Measurements from ENCODE around the gene AGAP1. TPM values are rescaled to one million over a fixed set of nuclear protein-coding genes. Genes with fewer than 3 reads are reported as not detected.

The AGAP1 gene
- 10 to 100 TPM; 20.2 to 21.2 (median 20.3) TPM for polyA plus RNA-seq (ENCODE audit: insufficient read length in 4 of 4)

DNA sequence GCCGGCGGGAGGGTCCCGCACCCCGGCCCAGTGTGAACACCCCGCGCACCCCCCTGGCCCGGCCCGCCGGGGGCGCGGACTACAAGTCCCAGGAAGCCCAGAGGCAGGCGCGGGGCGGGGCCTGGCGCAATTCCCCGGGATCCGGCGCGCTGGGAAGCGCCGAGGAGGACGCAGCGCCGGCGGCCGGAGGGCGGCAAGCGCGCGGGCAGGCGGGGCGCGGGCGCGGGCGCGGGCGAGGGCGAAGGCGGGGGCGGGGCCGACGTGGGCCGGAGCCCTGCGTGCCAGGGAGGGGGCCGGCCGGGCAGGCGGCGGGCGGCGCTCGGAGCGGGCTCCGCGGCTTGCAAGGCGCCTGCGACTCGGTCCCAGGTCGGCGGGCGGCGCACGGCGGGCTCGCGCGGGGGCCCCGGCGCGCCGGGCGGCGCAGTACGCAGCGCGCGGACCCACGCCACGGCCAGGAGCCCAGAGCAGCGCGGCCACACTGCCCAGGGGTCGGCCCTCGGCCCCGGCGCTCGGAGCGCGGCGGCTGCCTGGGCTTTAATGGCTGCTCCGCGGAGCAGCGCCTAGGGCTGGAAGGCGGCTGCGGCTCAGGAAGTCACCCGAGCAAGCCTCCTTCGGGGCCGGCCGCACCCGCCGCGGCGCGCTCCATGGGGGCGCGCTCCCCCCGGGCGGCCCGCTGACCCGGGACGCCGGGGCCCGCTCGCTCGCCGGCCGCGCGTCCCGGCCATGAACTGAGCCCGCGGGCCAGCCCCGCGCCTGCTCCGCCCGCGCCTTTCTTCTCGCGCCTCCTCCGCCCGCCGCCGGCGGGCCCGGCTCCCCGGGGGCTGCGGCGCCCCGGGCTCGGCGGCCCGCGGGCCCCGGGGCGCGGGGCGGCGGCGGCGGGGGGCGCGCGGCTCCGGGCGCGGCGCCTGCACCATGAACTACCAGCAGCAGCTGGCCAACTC is at the start of gene AGAP1:
TSS of gene AGAP1 (plus strand) at position 269 of the 941 bp plus-strand sequence.
- peak; percentile 65 to 83 (median 76) for DNase-seq (ENCODE audit: low read depth in 4 of 4, low spot score in 3 of 4)

- no peak for DNase-seq (ENCODE audit: low read depth in 4 of 4, low spot score in 3 of 4)
Observed at GRCh38 chr2:235444101-235444597, 49.7 kb upstream of the AGAP1 start.

- no peak for DNase-seq (ENCODE audit: low read depth in 4 of 4, low spot score in 3 of 4)
Observed at GRCh38 chr2:235445116-235445515, 48.7 kb upstream of the AGAP1 start.

DNA sequence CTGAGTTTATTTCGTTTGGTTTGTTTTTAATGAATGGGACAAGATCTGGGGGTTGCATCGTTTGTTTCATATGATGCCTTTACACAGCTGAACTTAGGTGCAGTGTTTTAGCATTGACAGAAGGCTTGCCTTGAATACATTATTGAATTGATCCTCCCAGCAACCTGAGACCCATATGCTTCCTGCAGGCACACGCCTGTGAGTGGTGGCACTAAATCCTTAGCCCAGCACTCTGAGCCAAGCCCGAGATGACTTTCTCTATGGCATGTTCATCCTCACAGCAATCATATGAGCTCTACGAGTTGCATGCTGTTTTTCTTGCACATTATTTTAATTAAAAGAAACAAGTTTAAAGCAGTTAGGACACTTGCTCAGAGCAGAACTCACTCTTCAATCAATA is 47.8 kb upstream of the AGAP1 start:
- DNase-seq (ENCODE audit: low read depth in 4 of 4, low spot score in 3 of 4) = no peak

GRCh38 chr2:235447210-235447609 is 46.6 kb upstream of the AGAP1 start:
- no peak for DNase-seq (ENCODE audit: low read depth in 4 of 4, low spot score in 3 of 4)

DNA sequence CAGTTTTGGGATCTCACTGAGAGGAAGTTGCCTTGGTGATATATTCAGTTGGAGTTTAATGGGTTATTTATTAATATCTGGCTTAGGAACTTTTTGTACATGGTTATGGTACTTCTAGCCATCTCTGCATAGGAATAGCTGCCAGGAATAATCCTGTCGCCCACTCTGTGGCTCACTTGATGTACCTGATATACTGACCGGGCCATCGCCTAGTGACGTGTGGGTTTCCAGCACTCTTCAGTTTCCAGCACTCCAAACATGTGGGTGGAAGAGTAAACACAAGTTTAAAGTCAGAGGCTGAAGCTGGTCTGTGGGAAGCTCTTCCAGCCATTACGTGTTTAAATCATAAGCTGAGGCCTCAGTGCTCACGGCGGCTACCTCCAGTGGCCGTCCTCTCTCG is 44.3 kb upstream of the AGAP1 start:
- DNase-seq (ENCODE audit: low read depth in 4 of 4, low spot score in 3 of 4) = no peak

DNA sequence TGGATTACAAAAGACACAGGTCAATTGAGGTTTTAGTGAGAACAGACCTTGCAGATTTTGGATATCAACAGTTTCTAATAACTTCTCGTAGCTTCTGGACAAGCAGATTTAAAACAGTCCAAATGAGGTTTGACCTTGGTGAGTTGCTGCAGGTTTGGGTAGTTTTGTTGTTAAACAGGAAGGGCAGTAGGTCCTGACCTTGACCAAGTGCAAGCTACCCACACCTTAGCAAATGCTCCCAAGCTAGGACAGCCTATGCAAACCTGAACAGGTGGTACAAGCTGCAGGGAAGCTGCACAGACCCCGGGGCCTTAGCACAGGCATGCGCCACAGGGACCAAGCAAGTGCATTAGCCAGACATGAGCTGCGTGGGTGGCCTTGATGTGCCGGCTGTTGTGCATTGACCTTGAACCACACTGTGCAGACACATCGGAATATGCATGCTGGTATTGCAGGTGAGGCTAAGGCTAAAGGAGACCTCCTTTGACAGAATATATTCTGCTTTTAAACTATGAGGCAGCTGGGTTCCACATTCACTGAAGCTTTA is 40.2 kb upstream of the AGAP1 start:
- DNase-seq (ENCODE audit: low read depth in 4 of 4, low spot score in 3 of 4) = no peak

DNA sequence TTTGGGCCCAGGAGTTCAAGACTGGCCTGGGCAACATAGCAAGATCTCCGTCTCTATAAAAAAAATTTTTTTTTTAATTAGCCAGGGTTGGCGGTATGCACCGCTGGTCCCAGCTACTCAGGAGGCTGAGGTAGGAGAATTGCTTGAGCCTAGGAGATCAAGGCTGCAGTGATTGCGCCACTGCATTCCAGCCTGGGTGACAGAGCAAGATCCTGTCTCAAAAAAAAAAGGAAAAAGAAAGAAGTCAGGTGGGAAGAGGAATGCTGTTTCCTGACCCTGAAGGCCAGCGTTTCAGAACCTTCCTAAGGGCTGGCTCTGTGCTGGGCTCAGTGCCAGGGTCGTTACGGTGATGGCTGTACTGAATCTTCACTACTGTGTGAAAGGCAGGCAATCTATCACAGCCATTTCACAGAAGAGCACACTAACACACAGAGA is 35.0 kb upstream of the AGAP1 start:
- DNase-seq (ENCODE audit: low read depth in 4 of 4, low spot score in 3 of 4) = no peak

DNA sequence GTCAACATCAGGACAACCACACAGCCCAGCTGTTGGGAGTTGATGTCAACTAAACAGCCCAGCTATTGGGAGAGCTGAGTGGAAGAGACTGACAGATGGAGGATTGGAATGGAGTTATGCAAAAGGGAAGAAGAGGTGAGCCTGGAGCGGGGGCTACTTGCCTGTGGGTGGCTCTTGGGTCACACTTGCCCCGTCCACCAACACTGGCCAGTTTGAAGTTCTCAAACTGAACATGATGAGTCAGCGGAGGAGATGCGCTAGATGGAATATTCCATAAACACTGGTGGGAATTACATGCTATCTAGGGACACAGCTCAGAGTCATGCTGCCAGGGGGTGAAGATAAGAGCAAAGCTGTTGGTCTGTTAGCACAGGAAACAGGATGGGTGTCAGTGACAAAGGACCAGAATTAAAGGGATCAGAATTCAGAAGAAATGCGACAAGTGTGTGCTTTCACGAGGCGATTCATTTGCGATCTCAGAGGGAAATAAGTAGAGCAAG is 33.2 kb upstream of the AGAP1 start:
- DNase-seq (ENCODE audit: low read depth in 4 of 4, low spot score in 3 of 4) = no peak

DNA sequence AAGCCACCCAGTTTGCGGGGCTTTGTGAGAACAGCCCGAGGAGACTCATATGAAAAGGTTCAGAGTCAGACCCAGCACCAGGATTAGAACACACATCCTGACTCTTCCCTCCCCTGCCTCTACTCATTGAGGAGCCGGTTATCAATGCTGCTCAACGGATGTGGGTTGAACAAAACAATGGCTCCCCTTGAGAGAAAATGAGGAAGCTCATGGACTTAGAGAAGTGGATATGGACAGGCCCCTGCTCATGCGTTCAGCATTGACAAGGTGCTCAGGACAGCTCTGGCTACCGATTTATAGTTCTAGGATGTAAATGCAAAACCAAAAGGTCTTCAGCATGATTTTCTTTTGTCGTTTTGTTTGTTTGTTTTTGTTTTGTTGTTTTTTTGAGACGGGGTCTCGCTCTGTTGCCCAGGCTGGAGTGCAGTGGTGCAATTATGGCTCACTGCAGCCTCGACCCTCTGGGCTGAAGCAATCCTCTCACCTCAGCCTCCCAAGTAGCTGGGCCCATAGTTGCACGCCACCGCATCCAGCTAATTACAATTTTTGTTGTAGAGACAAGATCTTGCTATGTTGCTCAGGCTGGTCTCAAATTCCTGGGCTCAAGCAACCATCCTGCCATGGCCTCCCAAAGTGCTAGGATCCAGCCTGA is 32.0 kb upstream of the AGAP1 start:
- DNase-seq (ENCODE audit: low read depth in 4 of 4, low spot score in 3 of 4) = no peak

DNA sequence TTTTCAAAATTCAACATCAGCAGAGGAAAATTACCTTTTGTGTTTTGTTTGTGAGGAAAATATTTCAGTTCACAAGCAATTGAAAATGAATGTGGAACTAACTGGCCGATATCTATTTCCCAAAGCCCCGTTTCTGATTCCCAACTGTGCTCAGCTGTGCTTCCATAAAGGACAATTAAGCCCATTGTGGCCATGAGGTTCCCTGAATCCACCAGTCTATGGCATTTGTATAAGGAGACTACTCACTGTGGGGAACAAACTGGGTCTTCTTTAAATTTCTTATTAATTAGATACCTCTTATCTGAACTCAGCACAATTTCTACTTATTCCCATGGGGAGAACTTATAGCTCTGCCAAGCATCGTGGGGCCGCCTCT is 31.4 kb upstream of the AGAP1 start:
- DNase-seq (ENCODE audit: low read depth in 4 of 4, low spot score in 3 of 4) = no peak

DNA sequence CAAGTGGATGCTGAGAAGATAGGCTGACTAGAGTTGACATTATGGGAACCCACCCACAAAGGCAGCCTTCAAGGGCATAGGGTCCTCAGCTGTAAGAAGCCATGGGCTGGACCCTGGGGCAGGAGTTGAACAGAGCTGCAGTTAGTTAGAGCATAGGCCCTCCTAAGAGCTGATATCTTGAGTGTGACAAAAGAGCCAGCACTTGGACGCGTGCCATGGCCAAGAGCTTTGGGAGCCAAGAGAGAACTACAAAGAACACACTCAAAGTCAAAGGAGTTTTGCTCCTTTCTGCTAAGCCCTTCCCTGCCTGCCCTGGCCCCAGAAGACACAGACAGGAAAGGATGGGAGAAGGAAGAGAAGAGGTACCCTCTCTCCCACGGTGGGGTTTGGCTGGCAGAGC is 29.9 kb upstream of the AGAP1 start:
- DNase-seq (ENCODE audit: low read depth in 4 of 4, low spot score in 3 of 4) = no peak

- DNase-seq (ENCODE audit: low read depth in 4 of 4, low spot score in 3 of 4) = no peak
Observed at GRCh38 chr2:235467588-235467987, 26.3 kb upstream of the AGAP1 start.

GRCh38 chr2:235468978-235469655 is 24.7 kb upstream of the AGAP1 start:
- peak in 2 of 4 donors; percentile 28 to 54 for DNase-seq (ENCODE audit: low read depth in 4 of 4, low spot score in 3 of 4)

DNA sequence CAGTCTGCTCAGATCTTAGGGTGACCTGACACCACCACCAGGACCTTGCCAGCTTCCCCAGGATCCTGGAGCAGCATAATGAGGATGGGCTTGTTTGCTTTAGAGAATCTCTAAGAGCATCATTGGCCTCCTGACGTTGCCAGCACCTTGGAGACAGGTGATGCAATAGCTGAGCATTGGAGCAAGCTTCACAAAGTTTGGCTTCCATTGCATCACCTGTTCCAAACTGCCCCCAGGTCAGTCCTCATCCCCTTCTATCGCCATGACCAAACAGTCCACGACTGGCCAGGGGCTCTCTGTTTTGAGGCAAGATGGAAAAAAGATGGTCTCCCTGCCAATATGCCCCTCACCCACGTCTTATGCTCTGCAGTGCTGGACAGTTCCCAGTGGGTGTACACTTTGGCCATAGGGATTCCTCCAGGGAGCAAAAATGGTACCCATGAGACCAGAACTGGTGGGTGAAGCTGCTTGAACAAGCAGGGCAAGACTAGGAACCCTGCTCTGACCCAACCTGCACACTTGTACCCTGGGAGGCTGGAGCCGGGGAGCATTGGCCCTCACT is 22.6 kb upstream of the AGAP1 start:
- no peak for DNase-seq (ENCODE audit: low read depth in 4 of 4, low spot score in 3 of 4)

GRCh38 chr2:235472443-235472842 is 21.4 kb upstream of the AGAP1 start:
- DNase-seq (ENCODE audit: low read depth in 4 of 4, low spot score in 3 of 4) = no peak

DNA sequence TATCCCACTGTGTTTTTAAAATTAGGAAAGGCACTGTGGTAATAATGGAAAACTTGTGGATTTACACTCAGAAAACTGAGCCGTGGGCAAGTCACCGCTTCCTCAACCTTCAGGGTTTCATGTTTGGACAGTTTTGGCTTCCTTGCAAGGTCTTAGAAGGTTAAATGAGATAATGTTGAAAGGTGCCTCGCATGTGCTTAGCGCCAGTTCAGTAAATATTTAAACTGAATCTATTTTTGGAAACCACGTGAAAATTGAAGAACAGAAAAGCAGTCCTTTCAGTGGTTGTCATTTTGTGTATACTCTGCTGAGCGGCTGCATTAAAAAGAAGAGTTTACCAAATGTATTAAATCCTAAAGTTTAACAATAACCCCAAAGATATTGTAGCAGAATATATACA is 15.2 kb upstream of the AGAP1 start:
- no peak for DNase-seq (ENCODE audit: low read depth in 4 of 4, low spot score in 3 of 4)

DNA sequence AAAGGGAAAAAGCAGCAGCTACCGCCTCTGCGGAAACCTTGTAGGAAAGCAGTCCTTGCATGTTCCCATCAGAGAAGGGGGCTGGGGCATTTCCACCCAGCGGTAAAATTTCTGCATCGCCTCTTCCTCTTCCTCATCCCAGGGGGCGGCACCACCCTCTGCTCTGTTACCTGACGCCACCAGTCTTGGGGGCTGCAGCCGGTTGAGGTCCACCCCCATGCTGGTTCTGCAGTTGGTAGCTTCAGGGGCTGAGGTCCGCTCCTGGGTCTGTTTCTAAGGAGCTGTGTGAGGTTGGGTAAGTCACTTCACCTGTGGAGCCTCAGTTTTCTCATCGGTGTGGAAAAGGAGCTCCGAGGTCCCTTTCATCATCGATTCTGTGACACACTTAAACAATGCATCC is 14.2 kb upstream of the AGAP1 start:
- no peak for DNase-seq (ENCODE audit: low read depth in 4 of 4, low spot score in 3 of 4)

GRCh38 chr2:235480614-235481013 is 13.2 kb upstream of the AGAP1 start:
- no peak for DNase-seq (ENCODE audit: low read depth in 4 of 4, low spot score in 3 of 4)

DNA sequence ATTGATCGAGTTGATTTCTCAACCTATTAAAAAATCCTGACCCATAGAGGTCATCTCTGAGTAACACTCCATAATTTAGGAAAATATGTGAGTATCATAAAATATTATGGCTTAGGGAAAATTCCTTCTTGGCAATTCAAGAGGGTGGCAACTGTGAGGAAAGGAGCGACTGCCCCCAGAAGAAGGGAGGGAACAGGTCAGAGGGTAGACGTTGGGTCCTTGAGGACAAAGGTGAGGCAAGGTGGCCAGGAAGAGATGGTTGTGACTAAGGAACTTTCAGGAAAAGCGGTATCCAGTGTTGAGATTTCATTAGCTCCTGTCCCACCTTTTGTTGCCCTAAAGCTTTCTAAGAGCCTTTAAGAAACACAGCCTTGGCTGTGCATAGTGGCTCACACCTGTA is 10.5 kb upstream of the AGAP1 start:
- DNase-seq (ENCODE audit: low read depth in 4 of 4, low spot score in 3 of 4) = no peak
